ENCODE measurements around the gene TRPM3. TPM values are rescaled to one million over a fixed set of nuclear protein-coding genes. Genes with fewer than 3 reads are reported as not detected.

TRPM3 gene
- total RNA-seq, 4 donors from 2014 or later = 0.11 to 1.3 (median 0.21) TPM

DNA sequence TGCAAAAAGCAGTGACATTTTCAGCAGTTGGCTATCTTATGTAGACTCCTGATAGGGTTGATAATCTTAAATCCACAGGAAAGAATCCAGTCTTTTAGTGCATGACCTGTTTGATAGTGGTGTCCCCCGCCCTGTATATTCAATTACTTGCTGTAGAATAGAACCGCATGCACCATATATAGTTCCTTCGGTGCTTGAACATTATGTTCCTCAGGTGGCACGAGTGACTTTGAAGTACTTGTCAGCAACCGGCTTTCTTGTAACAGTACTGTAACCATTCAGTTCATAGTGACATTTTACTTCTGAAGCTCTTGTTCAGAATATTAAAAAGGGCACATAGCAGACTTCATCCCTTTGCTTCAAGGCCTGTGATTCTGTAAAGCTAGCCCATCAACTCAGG lies 543.8 kb downstream of the TRPM3 start:
- no peaks in the 10 kb centered on the region for H3K36me3 ChIP-seq
- H3K4me3 ChIP-seq = no peak overlapping the region
- no peak overlapping the region for H3K27ac ChIP-seq
- no peak for DNase-seq (ENCODE audit: low spot score in 2 of 2)
- H3K27me3 ChIP-seq = no peaks in the 10 kb centered on the region
- no peak for TF ChIP-seq POLR2A (IDR thresholded peaks at IDR 0.05)
- TF ChIP-seq POLR2AphosphoS5 (IDR thresholded peaks at IDR 0.05) = no peak
- TF ChIP-seq CTCF (IDR thresholded peaks at IDR 0.05) = no peak
- TF ChIP-seq EP300 (IDR thresholded peaks at IDR 0.05) = no peak
- 96% methylated on average over 5 of the region's 5 CpGs for WGBS
- H3K4me1 ChIP-seq = peaks cover 25% of the 10 kb centered on the region
- no peaks in the 10 kb centered on the region for H3K9me3 ChIP-seq

DNA sequence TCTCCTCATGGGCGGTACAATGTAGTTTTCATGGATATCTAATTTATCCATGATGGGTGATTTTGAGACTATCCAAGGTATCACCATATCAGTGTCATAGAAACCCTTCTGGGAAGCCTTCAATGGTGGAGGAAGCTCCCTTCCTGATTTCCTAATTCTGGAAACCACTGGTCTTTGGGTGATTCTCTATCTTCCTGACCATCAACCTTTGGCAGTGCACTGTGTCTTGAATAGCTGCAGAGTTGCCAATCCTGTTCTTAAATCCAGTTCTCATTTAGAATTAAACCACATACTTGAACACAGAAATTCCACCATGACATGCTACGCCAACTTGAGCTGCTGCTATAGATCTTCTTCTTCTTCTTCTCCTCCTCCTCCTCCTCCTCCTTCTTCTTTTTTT lies 545.3 kb downstream of the TRPM3 start:
- H3K27me3 ChIP-seq = no peaks in the 10 kb centered on the region
- no peak overlapping the region for H3K27ac ChIP-seq
- no peak overlapping the region for H3K4me3 ChIP-seq
- WGBS = 95% methylated on average over 2 of the region's 2 CpGs
- DNase-seq (ENCODE audit: low spot score in 2 of 2) = no peak
- no peaks in the 10 kb centered on the region for H3K9me3 ChIP-seq
- H3K4me1 ChIP-seq = peaks cover 25% of the 10 kb centered on the region
- no peak for TF ChIP-seq POLR2AphosphoS5 (IDR thresholded peaks at IDR 0.05)
- TF ChIP-seq CTCF (IDR thresholded peaks at IDR 0.05) = no peak
- TF ChIP-seq POLR2A (IDR thresholded peaks at IDR 0.05) = no peak
- TF ChIP-seq EP300 (IDR thresholded peaks at IDR 0.05) = no peak
- no peaks in the 10 kb centered on the region for H3K36me3 ChIP-seq

DNA sequence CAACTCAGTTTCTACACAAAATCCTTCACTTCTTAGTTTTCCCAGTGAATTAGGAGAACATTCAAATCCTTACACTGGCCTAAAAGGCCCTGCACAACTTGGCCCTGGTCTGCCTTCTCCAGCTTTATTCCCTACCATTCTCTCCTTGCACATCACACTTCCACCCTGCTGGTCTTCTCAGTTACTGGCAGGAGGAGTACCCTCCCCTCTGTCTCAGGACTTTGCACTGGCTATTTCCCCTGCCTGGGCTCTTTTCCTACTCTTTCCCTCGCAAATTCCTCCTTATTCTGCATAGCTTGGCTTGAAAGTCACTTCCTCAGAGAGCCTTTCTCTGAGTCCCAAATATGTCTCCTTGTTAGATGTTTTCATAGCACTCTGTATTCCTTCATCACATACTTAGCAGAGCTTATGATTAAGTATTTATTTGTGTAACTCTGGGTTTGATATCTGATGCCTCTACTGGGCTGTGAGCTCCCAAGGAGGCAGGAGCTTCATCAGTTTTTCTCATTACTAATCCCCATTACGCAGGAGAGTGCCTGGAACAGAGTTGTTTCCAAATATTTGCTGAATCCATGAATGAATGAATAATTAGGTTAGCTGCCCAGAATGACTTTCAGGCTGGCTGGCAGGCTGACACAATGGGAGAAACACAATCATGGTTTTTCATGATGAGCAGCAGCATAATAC lies 547.1 kb downstream of the TRPM3 start:
- TF ChIP-seq POLR2A (IDR thresholded peaks at IDR 0.05) = no peak
- TF ChIP-seq POLR2AphosphoS5 (IDR thresholded peaks at IDR 0.05) = no peak
- TF ChIP-seq CTCF (IDR thresholded peaks at IDR 0.05) = no peak
- TF ChIP-seq EP300 (IDR thresholded peaks at IDR 0.05) = no peak
- Histone ChIP-seq H3K4me1 (peaks cover 25% of the 10 kb centered on the region), H3K27ac (no peak overlapping the region), H3K9me3 (no peaks in the 10 kb centered on the region), H3K27me3 (no peaks in the 10 kb centered on the region), H3K4me3 (no peak overlapping the region), H3K36me3 (no peaks in the 10 kb centered on the region)
- 58% methylated on average over 2 of the region's 2 CpGs for WGBS
- DNase-seq (ENCODE audit: low spot score in 2 of 2) = no peak

GRCh38 chr9:70573308-70573707 lies 548.1 kb downstream of the TRPM3 start:
- H3K27ac ChIP-seq = no peak overlapping the region
- no peaks in the 10 kb centered on the region for H3K27me3 ChIP-seq
- TF ChIP-seq EP300 (IDR thresholded peaks at IDR 0.05) = no peak
- no peak for DNase-seq (ENCODE audit: low spot score in 2 of 2)
- H3K36me3 ChIP-seq = no peaks in the 10 kb centered on the region
- H3K4me1 ChIP-seq = peaks cover 25% of the 10 kb centered on the region
- H3K4me3 ChIP-seq = no peak overlapping the region
- no peaks in the 10 kb centered on the region for H3K9me3 ChIP-seq

DNA sequence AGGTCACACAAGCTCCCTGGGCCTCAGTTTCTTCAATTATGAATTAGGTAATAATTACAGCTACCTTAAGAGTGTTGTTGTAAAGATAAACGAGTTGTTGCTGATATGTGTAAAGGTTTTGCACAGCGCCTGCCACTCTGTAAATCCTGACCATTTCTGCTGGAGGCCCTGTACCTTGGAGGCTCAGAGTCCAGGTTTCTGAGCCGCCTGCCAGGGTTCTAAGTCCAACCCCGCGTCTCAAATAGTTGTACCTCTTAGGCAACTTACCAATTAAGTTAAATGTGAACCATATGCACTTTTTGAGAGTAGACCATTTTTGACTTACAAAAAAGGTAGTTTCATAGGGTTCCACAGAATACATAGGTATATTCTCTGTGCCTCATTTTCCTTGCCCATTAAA lies 550.2 kb downstream of the TRPM3 start:
- TF ChIP-seq POLR2AphosphoS5 (IDR thresholded peaks at IDR 0.05) (no peak), EP300 (IDR thresholded peaks at IDR 0.05) (no peak), POLR2A (IDR thresholded peaks at IDR 0.05) (no peak), CTCF (IDR thresholded peaks at IDR 0.05) (no peak)

DNA sequence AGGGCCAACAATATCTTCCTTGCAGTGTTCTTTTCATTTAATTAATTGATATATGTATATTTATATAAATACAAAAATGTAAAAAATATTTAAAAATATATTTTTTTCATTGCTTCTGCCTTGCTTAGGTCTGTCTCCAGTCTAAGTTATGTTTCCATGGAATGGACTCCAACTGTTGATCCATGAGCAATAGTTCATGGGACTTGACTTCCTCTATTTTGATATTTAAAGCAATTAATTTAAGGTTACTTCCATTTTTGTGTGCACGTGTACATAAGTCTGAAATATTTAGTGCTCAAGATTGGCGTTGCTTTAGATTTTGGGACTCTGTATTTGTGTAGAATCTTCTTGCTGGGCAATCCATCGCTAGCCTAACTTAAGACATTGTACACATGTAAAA lies 551.6 kb downstream of the TRPM3 start:
- 91% methylated on average over 3 of the region's 3 CpGs for WGBS
- TF ChIP-seq EP300 (IDR thresholded peaks at IDR 0.05) (no peak), POLR2A (IDR thresholded peaks at IDR 0.05) (no peak), CTCF (IDR thresholded peaks at IDR 0.05) (no peak), POLR2AphosphoS5 (IDR thresholded peaks at IDR 0.05) (no peak)
- H3K27me3 ChIP-seq = no peaks in the 10 kb centered on the region
- H3K9me3 ChIP-seq = no peaks in the 10 kb centered on the region
- peaks cover 8% of the 10 kb centered on the region for H3K4me1 ChIP-seq
- no peak overlapping the region for H3K4me3 ChIP-seq
- no peak overlapping the region for H3K27ac ChIP-seq
- H3K36me3 ChIP-seq = no peaks in the 10 kb centered on the region
- DNase-seq (ENCODE audit: low spot score in 2 of 2) = no peak

More for the DNA sequence above, 550.2 kb downstream of the TRPM3 start:
- H3K36me3 ChIP-seq = no peaks in the 10 kb centered on the region
- H3K4me3 ChIP-seq = no peak overlapping the region
- H3K27me3 ChIP-seq = no peaks in the 10 kb centered on the region
- 94% methylated on average over 5 of the region's 5 CpGs for WGBS
- no peak overlapping the region for H3K27ac ChIP-seq
- peaks cover 12% of the 10 kb centered on the region for H3K4me1 ChIP-seq
- H3K9me3 ChIP-seq = no peaks in the 10 kb centered on the region
- DNase-seq (ENCODE audit: low spot score in 2 of 2) = no peak
